ENCODE results near the gene RUVBL2. TPM values are rescaled to one million over a fixed set of nuclear protein-coding genes. Genes with fewer than 3 reads are reported as not detected.

The RUVBL2 gene
- polyA plus RNA-seq, 10 donors: 43.8 to 73.4 (median 52.0) TPM

GRCh38 chr19:48962849-48963165 lies 30.9 kb upstream of the RUVBL2 start:
- no peak for DNase-seq

- DNase-seq: peak; percentile 68 to 90 (median 73)
Measured at GRCh38 chr19:48963371-48964204, 30.1 kb upstream of the RUVBL2 start.

DNA sequence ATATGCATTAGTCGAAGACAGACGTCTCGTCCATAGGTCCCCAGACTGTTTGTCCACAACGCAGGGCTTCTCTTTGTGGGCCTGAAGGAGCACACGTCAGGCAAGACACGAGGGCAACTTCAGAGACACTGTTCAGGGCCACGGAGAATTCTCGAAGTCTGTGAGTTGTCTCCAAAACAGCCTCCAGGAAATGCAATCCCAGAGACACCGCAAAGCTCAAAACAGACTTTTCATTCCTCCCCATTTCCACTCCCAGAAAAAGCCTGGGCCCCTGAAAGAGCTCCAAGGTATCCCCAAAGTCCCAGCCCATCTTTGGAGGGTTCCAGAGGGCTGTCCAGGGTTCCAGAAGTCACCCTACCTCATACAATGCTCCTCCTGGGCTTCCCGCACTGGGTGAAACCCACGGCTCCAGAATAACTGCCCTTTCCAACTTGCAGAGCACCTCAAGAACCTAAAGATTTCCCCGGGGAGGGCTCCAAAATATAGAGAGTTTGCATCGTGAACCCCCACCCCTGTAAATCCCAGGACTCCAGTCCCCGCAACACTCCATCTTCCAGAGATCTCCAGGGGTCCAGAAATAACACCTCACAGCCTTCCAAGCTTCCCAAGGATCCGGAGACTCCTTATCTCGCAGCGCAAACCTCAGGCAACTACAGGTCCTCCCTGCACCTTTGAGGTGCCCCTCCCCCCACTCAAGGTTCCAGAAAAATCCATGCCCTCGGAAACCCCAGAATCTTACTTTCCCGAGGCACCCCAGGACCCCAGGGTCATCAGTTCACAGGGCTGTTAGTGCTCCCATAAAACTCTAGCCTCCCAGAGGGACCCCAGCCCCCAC lies 29.3 kb upstream of the RUVBL2 start:
- DNase-seq: peak in 1 of 3 donors; percentile 67

DNA sequence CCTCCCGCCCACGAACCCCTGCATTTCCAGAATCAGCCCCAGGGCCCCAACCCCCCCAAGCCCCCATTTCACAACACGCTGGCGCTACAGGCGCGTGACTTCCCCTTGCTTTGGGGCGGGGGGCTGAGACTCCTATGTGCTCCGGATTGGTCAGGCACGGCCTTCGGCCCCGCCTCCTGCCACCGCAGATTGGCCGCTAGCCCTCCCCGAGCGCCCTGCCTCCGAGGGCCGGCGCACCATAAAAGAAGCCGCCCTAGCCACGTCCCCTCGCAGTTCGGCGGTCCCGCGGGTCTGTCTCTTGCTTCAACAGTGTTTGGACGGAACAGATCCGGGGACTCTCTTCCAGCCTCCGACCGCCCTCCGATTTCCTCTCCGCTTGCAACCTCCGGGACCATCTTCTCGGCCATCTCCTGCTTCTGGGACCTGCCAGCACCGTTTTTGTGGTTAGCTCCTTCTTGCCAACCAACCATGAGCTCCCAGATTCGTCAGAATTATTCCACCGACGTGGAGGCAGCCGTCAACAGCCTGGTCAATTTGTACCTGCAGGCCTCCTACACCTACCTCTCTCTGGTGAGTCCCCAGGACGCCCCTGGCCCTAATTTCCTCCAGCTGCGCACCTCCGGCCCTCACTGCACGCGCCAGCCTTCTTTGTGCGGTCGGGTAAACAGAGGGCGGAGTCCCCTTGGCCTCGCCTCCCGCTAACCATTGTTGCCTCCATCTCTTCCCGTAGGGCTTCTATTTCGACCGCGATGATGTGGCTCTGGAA lies 28.5 kb upstream of the RUVBL2 start, which contains the start of gene FTL:
Gene FTL (plus strand): TSS at position 270 of the 766 bp plus-strand sequence. CDS start 199 bp downstream, at position 469.
- peak; percentile 97 to 98 (median 97) for DNase-seq

DNA sequence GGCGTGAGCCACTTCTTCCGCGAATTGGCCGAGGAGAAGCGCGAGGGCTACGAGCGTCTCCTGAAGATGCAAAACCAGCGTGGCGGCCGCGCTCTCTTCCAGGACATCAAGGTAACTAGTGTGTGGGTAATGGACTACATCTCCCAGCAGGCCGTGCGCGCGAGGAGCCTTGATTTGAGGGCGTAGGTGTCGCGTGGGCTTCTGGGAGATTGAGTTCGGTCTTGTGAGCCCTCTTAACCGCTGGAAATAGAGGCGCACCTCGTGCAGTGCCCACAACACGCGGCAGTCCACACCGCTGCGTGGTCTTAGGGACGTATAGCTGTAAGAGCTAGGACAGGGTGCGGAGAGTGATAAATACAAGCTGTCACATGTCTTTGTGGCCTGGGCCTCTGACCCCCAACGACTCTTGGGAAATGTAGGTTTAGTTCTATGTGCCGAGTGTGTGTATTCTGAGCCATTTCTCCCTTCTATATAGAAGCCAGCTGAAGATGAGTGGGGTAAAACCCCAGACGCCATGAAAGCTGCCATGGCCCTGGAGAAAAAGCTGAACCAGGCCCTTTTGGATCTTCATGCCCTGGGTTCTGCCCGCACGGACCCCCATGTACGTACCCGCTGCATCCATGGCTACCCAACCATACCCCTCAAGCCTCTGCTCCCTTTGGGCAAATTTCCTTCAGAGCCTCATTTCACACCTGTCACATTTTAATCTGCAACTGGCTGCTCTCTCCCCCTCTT lies 27.7 kb upstream of the RUVBL2 start:
- DNase-seq: peak; percentile 80 to 96 (median 89)

DNA sequence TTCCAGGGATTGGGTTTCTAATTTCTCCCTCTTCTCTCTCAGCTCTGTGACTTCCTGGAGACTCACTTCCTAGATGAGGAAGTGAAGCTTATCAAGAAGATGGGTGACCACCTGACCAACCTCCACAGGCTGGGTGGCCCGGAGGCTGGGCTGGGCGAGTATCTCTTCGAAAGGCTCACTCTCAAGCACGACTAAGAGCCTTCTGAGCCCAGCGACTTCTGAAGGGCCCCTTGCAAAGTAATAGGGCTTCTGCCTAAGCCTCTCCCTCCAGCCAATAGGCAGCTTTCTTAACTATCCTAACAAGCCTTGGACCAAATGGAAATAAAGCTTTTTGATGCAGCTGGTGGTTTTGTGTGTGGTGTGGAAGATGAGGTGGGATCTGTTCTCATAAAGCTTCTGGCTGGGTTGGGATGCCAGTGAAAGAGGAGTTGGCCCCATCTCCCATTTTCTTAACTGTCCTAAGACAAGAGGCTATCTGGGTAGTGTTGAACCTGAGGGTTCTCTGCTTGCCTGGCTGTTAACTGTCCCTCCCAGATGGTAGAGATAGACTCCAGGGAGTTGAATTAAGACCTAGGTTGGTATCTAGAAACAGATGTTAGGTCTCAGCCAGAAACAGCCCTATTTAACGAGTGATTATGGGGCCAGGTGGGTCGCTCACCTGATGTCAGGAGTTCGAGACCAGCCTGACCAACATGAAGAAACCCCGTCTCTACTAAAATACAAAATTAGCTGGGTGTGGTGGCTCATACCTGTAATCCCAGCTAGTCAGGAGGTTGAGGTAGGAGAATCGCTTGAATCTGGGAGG lies 26.9 kb upstream of the RUVBL2 start:
- DNase-seq: no peak

DNA sequence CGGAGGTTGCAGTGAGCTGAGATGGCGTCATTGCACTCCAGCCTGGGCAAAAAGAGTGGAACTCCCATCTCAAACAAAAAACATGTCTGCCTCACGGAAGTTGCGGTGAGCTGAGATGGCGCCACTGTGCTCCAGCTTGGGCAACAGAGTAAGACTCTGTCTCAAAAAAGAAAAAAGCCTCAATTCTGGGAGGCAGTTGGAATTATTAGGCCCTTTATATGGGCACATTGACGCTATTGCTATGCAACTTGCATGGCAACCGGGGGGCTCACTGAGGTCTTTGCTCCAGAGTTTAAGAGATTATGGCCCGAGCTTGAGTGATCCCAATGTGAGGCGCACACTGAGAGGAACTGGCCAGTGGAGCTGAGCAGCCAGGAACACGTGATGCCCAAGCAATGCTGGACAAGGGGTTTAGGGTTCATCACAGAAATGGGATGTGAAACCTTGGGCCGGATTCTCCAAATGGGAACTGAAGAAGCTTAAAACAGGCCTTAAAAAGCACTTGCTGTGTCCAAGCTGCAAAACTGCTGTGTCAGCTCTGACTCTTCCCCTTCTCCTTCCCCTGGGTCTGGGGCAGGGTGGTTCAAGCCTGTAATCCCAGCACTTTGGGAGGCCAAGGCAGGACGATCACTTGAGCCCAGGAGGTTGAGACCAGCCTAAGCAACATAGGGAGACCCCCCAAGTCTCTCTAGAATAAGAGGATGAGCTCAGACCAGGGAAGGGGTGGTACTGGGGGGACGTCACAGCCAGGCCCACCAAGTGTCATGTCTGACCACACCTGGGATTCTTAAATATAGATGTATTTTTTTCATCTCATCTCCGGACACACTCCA lies 26.1 kb upstream of the RUVBL2 start:
- peak in 1 of 3 donors; percentile 68 for DNase-seq

DNA sequence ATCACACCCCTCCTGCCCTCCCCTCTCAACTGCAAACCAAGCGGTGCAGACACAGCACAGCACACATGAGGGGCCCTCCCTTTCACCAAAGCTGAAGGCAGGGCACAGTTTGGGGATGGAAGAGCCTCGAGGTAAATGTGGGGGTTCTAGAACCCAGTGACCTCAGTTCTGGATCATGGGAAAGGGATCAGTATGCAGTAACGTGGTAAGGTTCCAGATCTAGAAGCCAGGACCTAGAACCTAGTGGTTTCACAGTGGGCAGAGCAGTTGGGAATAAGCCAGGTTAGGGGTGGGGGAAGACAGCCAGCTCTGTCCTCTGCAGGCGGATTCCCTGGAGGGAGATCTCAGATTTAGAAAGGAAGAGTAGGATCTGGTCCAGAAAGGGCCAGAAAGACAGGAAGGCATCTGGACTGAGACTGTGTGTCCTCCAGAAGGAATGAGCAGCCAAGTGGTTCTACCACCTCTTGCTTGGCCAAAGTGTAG lies 25.5 kb upstream of the RUVBL2 start:
- no peak for DNase-seq

DNA sequence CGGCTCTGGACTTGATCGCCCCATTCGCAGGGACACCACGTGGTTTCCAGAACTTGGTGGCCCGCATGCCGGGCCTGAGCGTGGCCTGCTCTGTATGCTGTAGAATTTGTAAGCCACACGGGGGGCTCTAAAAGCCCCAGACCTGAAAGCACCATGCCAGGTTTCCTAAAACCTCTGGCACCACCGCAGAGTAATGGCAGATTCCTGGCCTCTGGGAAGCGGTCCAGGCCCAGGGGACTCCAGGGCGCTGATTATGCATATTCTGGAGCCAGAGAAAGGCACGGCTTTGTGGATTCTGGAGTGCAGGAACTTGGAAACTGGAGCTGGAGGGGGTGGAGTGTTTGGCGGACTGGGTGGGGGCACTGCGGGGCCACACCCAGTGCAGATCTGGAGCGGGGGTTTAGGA lies 24.9 kb upstream of the RUVBL2 start:
- DNase-seq: no peak

DNA sequence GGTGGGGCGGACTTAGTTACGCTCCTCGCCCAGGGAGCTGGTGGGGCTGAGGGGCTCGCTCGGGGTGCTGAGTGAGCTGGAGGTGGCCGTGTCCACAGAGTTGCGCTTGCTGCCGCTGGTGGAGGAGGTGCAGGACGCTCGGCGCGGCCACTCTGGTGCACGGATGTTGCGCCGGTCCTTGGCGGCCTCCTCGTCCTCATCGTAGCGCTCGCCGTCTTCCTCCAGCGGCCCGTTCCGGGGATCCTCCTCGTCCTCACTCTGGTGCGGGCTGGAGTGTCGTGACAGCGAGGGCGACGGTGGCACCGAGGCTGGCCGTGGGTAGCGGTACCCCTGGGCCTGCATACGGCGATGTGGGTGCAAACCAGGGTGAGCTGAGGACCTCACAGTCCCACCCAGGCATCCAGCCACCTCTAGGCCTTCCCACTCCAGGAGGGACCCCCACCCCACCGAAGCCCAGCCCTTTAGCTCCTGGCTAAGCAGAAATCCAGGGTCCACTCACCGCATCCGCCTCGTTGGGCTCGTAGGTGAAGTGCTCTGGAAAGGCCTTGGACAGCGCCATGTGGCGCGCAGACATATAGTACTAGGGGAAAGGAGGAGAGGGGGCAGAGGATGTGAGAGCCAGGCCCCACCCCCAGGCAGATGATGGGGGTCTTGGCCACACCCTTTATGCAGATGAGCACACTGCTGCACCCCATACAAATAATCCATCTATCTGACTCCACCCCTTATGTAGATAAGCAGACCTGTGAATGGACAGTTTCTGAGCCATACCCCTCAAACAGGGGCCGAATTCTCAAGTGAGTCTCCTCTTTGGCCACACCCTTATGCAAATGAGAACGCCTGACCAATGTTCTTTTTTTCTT lies 24.2 kb upstream of the RUVBL2 start:
- DNase-seq: no peak

DNA sequence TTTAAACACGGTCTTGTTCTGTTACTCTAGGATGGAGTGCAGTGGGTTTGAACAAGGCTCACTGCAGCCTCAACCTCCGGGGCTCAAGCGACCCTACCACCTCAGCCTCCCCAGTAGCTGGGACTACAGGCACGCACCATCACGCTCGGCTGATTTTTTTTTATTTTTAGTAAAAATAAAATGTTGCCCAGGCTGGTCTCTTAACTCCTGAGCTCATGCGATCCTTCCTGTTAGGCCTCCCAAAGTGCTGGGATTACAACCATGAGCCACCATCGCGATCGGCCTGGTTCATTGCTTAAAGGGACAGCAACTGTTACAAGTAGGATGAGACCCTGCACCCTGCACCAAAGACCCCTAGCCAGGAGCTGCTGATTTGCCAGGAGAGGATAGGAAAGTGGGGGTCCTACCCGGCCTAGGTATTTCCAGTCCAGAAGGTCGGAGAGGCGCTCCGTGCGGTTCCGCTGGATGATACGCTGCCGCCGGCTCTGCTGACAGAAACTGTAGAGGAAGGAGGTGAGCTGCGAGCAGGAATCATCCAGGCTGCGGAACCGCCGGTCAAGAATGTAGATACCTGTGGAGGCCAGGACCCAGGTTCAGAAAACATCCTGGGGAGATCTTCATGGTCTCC lies 23.4 kb upstream of the RUVBL2 start:
- no peak for DNase-seq

DNA sequence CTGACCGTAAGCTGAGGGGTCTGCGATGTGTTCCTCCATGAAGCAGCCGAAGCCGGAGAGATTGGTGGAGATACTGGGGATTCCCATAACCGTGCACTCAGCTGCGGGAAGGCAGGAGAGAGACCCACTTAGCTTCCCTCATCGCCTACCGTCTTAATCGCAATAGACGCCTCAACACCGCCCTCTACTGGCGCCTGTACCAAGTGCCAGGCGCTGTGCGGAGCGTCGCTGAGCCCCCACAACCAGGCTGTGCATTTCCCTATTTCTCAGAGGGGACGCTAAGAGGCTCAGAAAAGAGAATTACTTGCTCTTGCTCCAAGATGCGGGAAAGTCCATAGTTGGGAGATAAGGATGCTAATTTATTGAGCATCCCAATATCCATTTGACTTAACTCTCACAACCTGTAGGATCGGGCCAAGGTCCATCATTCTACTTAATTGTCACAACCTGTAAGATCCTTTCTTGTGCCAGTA lies 22.7 kb upstream of the RUVBL2 start:
- peak; percentile 71 to 91 (median 87) for DNase-seq

DNA sequence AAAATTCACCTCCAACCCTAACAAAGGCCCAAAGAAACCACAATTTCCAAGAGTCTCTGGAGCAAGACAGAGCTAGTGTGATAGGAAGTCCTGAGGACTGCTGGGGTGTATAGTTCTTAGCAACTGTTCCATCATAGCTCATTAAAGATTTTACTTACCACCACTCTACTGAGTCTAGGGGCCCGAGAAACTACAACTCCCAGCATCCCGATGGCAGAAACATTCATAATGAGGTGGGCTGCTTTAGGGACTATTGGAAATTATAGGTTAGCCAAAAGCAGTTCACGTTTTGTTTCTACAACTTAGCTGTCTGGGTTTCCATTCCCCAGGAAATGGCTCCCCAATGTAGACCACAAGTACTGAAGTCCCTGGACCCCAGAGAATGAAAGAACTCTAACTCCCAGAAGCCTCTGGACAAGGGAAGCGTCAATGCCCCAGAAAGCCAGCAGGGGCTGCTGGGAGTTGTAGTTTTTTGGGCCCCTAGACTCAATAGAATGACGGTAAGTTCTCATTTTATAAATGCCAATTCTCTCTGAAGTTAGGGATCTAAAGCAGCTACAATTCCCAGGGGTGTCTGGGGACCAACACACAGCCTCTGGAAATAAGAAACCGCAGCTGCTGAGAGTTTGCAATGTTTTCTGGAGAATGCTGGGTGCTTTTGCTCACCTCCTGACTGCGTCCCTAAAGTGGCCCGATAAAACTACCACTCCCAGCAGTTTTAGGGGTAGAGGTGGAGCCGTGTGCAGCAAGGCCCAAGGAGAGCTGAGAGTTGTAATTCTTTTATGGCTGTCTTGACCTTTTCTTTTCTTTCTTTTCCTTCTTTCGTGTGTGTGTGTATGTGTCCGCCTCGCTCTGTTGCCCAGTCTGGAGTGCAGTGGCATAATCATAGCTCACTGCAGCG lies 17.5 kb upstream of the RUVBL2 start:
- peak in 1 of 3 donors; percentile 66 for DNase-seq

DNA sequence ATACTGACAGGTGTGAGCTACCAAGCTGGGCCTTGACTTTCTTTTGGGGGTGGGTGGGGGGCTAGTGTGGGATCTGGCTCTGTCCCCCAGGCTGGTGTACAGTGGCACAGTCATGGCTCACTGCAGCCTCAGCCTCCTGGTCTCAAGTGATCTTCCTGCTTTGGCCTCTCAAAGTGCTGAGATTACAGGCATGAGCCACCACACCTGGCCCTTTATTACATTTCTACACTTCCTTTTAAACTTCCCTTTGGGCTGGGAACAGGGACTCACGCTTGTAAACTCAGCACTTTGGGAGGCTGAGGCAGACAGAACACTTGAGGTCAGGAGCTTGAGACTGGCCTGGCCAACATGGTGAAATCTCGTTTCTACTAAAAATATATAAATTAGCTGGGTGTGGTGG lies 16.6 kb upstream of the RUVBL2 start:
- DNase-seq: no peak

- no peak for DNase-seq
Measured at GRCh38 chr19:48982280-48982679, 11.4 kb upstream of the RUVBL2 start.

- DNase-seq: no peak
Measured at GRCh38 chr19:48985711-48986110, 8.0 kb upstream of the RUVBL2 start.

GRCh38 chr19:48986211-48986610 lies 7.5 kb upstream of the RUVBL2 start:
- DNase-seq: no peak
